PC-9 (cell line): ENCODE measurements around the gene ATF1. TPM values are rescaled to one million over a fixed set of nuclear protein-coding genes. Genes with fewer than 3 reads are reported as not detected.

ENCODE experiments used
- BruUV-seq: library from RNA; stranded (reverse); fragments of 400-500 nt; replicated peaks from 2 replicates; lab custom pipeline; 2021; lab: Mats Ljungman, UMichigan
- CTCF ChIA-PET: fragments of 300-600 bp; sonication (Branson Sonifier 250); formaldehyde crosslinking; loops from one replicate; lab custom pipeline; 2022; ENCODE audit warnings: antibody characterized with exemption; lab: Charles Lee
- POLR2A ChIA-PET: fragments of 300-600 bp; sonication (Branson Sonifier 250); formaldehyde crosslinking; loops from one replicate; lab custom pipeline; 2022; ENCODE audit warnings: antibody characterized with exemption; ENCODE audit not compliant: unreplicated experiment; lab: Charles Lee
- DNase-seq, 2 experiments: peaks; one replicate each; pipeline versions ENCODE4 v3.0.0 to v3.0.0-alpha.2; 2015 to 2022; ENCODE audit warnings: mixed read lengths in 1 of 2
- H2AFZ ChIP-seq: fragments of 200-600 bp; sonication (generic); 2 replicates; pipeline ENCODE4 v1.8.1; 2017; ENCODE audit warnings: antibody characterized with exemption
- H3F3A ChIP-seq: fragments of 200-600 bp; sonication (generic); 2 replicates; pipeline ENCODE4 v1.8.1; 2017; ENCODE audit warnings: antibody characterized with exemption, mild to moderate bottlenecking, low read depth; ENCODE audit not compliant: insufficient read depth
- H3K27ac ChIP-seq: fragments of 200-600 bp; sonication (generic); 2 replicates; pipeline ENCODE4 v1.6.1; 2016; ENCODE audit warnings: mixed run types
- H3K27me3 ChIP-seq: fragments of 200-600 bp; sonication (generic); 2 replicates; pipeline ENCODE4 v1.6.1; 2016; ENCODE audit warnings: low read depth, mixed run types; ENCODE audit not compliant: insufficient read depth
- H3K36me3 ChIP-seq: fragments of 200-600 bp; sonication (generic); 2 replicates; pipeline ENCODE4 v1.6.1; 2016; ENCODE audit warnings: low read depth, mixed run types
- H3K4me1 ChIP-seq: fragments of 200-600 bp; sonication (generic); replicated peaks from 2 replicates; pipeline ENCODE4 v1.6.1; 2016; ENCODE audit warnings: mixed run types; ENCODE audit not compliant: insufficient read depth
- H3K4me2 ChIP-seq: fragments of 200-600 bp; sonication (generic); 2 replicates; pipeline ENCODE4 v1.6.1; 2017; ENCODE audit warnings: mixed run types
- H3K4me3 ChIP-seq: fragments of 200-600 bp; sonication (generic); 2 replicates; pipeline ENCODE4 v1.6.1; 2016; ENCODE audit warnings: mixed run types
- H3K79me2 ChIP-seq: fragments of 200-600 bp; sonication (generic); 2 replicates; pipeline ENCODE4 v1.6.1; 2017; ENCODE audit warnings: low read depth, mixed run types
- H3K9me2 ChIP-seq: fragments of 200-600 bp; sonication (generic); 2 replicates; pipeline ENCODE4 v1.8.1; 2017; ENCODE audit warnings: mild to moderate bottlenecking; ENCODE audit not compliant: insufficient read depth
- H3K9me3 ChIP-seq: fragments of 200-600 bp; sonication (generic); 2 replicates; pipeline ENCODE4 v1.8.1; 2016; ENCODE audit warnings: low read depth; ENCODE audit not compliant: insufficient read depth
- H4K20me1 ChIP-seq: fragments of 200-600 bp; sonication (generic); 2 replicates; pipeline ENCODE4 v1.8.1; 2017; ENCODE audit not compliant: insufficient read depth
- EZH2 ChIP-seq: fragments of 200-600 bp; sonication (generic); IDR thresholded peaks from 2 replicates; pipeline ENCODE4 v1.8.0; 2017; ENCODE audit warnings: antibody characterized with exemption, low read depth
- intact Hi-C: fragments of 100-400 bp; cut with micrococcal nuclease; formaldehyde crosslinking; loops from one replicate; pipeline ENCODE4 v1.10.0; 2022; ENCODE audit not compliant: unreplicated experiment
- total RNA-seq: library from RNA; stranded (reverse); gene quantifications from 2 replicates; pipeline ENCODE4 v1.2.3, GENCODE V29; 2021
- TF ChIP-seq, protein P1 (sequence below): fragments of 200-600 bp; sonication (generic); conservative IDR thresholded peaks from 2 replicates; pipeline ENCODE4 v1.6.1; 2017; ENCODE audit warnings: mixed run types, antibody characterized with exemption, mild to moderate bottlenecking, moderate library complexity

Gene ATF1
- total RNA-seq, 1 experiment from 2014 or later, result 37.9 TPM

DNA sequence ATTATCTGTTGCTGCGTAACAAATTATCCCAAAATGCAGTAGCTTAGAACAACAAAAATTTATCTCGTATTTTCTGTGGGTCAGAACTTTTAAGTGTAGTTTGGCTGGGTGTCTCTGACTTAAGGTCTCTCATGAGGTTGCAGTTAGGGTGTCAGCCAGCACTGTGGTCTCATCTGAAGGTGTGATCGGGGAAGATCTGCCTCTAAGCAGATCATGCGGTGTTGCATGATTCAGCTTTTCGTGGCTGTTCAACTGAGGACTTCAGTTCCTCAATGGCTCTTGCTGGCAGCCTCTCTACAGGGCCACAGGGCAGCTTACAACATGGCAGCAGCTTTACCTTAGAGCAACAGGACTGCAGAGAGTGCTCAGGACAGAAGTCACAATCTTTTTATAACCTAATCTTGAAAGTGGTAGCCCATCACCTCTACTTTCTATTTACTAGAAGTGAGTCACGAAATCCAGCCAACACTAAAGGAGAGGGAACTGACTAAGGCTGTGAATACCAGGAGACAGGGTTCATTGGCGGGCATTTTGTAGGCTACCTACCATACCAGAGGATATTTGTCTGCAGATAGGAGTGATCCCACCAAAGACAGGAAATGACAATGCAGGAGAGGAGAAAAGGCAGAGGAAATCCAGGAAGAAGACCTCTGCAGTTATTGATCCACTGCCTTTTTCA lies 77.0 kb downstream of the ATF1 start:
- no TSS peak for BruUV-seq
- no peaks in the 10 kb centered on the region; the same call in 1 of the 2 replicates for H3K9me3 ChIP-seq
- no peaks in the 10 kb centered on the region for H3K79me2 ChIP-seq
- ChIA-PET POLR2A (no interaction called here), CTCF (interaction anchor here (0.6 kb wide), 1 partner anchor 244 kb away, joined by 3 read pairs; no protein-coding TSS in a partner anchor)
- H3K4me1 ChIP-seq, result peaks cover 8% of the 10 kb centered on the region
- H3K36me3 ChIP-seq, result no peaks in the 10 kb centered on the region
- H4K20me1 ChIP-seq, result no peaks in the 10 kb centered on the region
- H3K4me3 ChIP-seq, result no peak overlapping the region
- peaks cover 4% of the 10 kb centered on the region; the same call in 1 of the 2 replicates for H3F3A ChIP-seq
- no peak overlapping the region for H2AFZ ChIP-seq
- intact Hi-C loops, result loop anchor here (10.0 kb wide), 1 partner anchor 84 kb away; a partner anchor contains a TSS
- no peaks in the 10 kb centered on the region for H3K27me3 ChIP-seq
- no peak for DNase-seq
- no peak overlapping the region for H3K4me2 ChIP-seq
- H3K27ac ChIP-seq, result no peak overlapping the region
- no peaks in the 10 kb centered on the region for H3K9me2 ChIP-seq
- TF ChIP-seq, protein P1, sequence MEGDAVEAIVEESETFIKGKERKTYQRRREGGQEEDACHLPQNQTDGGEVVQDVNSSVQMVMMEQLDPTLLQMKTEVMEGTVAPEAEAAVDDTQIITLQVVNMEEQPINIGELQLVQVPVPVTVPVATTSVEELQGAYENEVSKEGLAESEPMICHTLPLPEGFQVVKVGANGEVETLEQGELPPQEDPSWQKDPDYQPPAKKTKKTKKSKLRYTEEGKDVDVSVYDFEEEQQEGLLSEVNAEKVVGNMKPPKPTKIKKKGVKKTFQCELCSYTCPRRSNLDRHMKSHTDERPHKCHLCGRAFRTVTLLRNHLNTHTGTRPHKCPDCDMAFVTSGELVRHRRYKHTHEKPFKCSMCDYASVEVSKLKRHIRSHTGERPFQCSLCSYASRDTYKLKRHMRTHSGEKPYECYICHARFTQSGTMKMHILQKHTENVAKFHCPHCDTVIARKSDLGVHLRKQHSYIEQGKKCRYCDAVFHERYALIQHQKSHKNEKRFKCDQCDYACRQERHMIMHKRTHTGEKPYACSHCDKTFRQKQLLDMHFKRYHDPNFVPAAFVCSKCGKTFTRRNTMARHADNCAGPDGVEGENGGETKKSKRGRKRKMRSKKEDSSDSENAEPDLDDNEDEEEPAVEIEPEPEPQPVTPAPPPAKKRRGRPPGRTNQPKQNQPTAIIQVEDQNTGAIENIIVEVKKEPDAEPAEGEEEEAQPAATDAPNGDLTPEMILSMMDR, result no peak
- no peak for TF ChIP-seq EZH2

DNA sequence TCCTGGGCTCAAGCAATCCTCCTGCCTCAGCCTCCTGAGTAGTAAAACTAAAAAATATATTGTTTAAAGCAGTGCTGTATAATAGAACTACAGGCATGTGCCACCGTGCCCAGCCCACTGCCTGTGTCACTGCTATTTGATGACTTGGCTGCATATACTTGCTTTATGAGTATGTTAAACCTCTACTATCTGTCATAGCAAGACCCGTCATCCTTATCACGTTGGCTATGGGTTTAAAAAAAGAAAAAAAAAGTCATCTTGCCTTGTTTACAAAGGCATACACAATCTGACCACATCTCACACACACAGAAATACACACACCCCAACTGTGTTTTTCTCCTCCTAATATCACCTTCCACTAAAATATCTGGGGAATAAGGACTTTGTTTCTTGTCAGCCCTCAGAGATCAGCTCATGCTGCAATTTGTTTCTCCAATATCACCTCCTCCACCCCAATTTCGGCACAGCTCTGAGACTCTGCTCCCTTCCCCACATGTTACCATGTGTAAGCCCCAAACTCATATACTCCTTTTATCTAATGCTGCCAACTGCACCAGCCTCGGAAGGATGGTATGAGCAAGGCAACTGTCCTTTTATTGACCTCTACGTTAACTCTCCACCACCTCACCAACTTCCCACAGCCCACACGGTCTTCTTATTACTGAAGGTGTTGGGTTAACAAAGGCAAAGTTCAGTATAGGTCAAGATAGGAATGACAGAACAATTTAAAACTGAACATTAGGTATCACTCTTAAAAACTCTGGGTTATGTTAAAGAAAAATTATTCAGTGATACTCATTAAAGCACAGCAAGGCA lies 78.0 kb downstream of the ATF1 start:
- TSS peak; percentile 28 for BruUV-seq
- Histone ChIP-seq H4K20me1 (no peaks in the 10 kb centered on the region), H3K27me3 (no peaks in the 10 kb centered on the region), H3K36me3 (no peaks in the 10 kb centered on the region), H3K4me3 (no peak overlapping the region), H3K9me2 (no peaks in the 10 kb centered on the region), H3K4me1 (peaks cover 8% of the 10 kb centered on the region), H3F3A (peaks cover 4% of the 10 kb centered on the region; the same call in 1 of the 2 replicates), H3K79me2 (no peaks in the 10 kb centered on the region), H3K9me3 (no peaks in the 10 kb centered on the region; the same call in 1 of the 2 replicates), H2AFZ (peak overlapping the region; percentile 63), H3K4me2 (peak overlapping the region; percentile 57), H3K27ac (peak overlapping the region; percentile 57)
- ChIA-PET POLR2A (no interaction called here), CTCF (no interaction called here)
- DNase-seq, result peak in 1 of 2 experiments; percentile 44
- no peak for TF ChIP-seq EZH2
- TF ChIP-seq, protein P1, result no peak
- intact Hi-C loops, result loop anchor here (10.0 kb wide), 1 partner anchor 83 kb away; a partner anchor contains a TSS

DNA sequence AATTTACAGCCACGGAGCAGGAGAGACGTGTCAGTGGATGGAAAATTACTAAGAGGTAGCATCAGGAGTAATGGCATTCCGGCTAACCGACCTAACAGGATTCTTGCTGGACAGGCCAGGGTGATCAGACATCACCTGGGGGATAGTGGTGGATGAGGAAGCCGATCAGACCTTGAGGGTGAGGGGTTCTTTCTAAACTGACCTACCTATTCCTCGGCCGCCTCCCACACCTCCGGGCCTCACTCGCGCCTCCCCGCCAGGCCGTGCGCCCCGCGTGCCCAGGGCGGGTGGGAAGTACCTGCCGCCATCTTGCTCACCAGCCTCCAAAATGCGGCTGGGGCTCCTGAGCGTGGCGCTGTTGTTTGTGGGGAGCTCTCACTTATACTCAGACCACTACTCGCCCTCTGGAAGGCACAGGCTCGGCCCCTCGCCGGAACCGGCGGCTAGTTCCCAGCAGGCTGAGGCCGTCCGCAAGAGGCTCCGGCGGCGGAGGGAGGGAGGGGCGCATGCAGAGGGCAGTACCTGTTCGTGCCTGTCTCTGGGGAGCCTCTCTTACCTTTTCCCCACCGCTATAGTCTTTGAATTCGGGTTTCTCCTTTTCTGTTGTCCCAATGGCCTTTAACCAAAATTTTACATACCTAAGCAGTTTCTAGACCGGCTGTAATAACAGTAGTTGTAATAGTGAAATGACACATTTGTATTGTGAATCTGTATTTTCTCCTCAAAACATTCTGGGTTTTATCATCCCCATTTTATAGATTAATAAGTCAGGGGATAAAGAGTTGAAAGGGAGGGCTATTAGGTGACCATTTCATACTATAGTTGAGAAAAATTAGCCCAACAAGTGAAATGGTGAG lies 79.0 kb downstream of the ATF1 start, which contains the start of gene TMPRSS12:
Gene TMPRSS12, plus strand, starts transcription at position 290 of the 857 bp plus-strand sequence. Its CDS starts 39 bp downstream, at position 329.
- Histone ChIP-seq H3K79me2 (no peaks in the 10 kb centered on the region), H3K4me2 (peak within 1 kb of the TSS; percentile 57), H4K20me1 (no peaks in the 10 kb centered on the region), H3K27me3 (no peaks in the 10 kb centered on the region), H3K4me3 (peak within 1 kb of the TSS; percentile 32; the same call in 1 of the 2 replicates), H3K9me3 (no peaks in the 10 kb centered on the region; the same call in 1 of the 2 replicates), H2AFZ (peak within 1 kb of the TSS; percentile 63), H3K4me1 (peaks cover 8% of the 10 kb centered on the region), H3K27ac (peak within 1 kb of the TSS; percentile 57), H3F3A (peaks cover 4% of the 10 kb centered on the region; the same call in 1 of the 2 replicates), H3K36me3 (no peaks in the 10 kb centered on the region), H3K9me2 (no peaks in the 10 kb centered on the region)
- TSS peak; percentile 59 for BruUV-seq
- ChIA-PET POLR2A (no interaction called here), CTCF (no interaction called here)
- intact Hi-C loops, result loop anchor here (10.0 kb wide), 1 partner anchor 82 kb away; a partner anchor contains a TSS
- TF ChIP-seq, protein P1, result no peak
- no peak for TF ChIP-seq EZH2
- peak; percentile 33 to 76 for DNase-seq
